NT2/D1 (cell line): ENCODE results near the gene FRMD5.

Experiments
- SUZ12 ChIP-seq: IDR thresholded peaks from 2 replicates; pipeline ENCODE4 v1.6.1; 2011; ENCODE audit not compliant: insufficient read length, insufficient read depth; ENCODE audit errors: extremely low read depth
- YY1 ChIP-seq: IDR thresholded peaks from 2 replicates; pipeline ENCODE4 v1.6.1; 2011; ENCODE audit not compliant: insufficient read length, insufficient read depth
- ZNF274 ChIP-seq: IDR thresholded peaks from 2 replicates; pipeline ENCODE4 v1.6.1; 2011; ENCODE audit warnings: mild to moderate bottlenecking, low read depth, low read length

GRCh38 chr15:44045217-44045616, 149.9 kb downstream of the FRMD5 start:
- TF ChIP-seq YY1: no peak
- TF ChIP-seq ZNF274: no peak
- no peak for TF ChIP-seq SUZ12
